GM18867 (cell line): ENCODE results near the gene ATP6V1F.

ENCODE experiments used
- ATAC-seq: cut with Tn5 transposase; IDR thresholded peaks from one replicate; pipeline ENCODE4 v1.9.1; 2021; ENCODE audit warnings: mild to moderate bottlenecking, moderate library complexity; ENCODE audit not compliant: unreplicated experiment

The ATP6V1F gene

GRCh38 chr7:128914566-128915151 lies 52.0 kb downstream of the ATP6V1F start:
- ATAC-seq: no peak

GRCh38 chr7:128915271-128915819 lies 52.7 kb downstream of the ATP6V1F start:
- ATAC-seq: no peak
